ENCODE measurements around the gene SLCO3A1. TPM values are rescaled to one million over a fixed set of nuclear protein-coding genes. Genes with fewer than 3 reads are reported as not detected.
"Not testable (repeated sequence)": the region's sequence is repeated elsewhere in the genome, so short reads cannot be mapped to it uniquely, and the experiment has no call there.

Gene SLCO3A1
- total RNA-seq, 1 donor from 2014 or later, result 42.5 TPM

- H3K4me1 ChIP-seq, result peaks cover 26% of the 10 kb centered on the region
- DNase-seq, result no peak
- no peak overlapping the region for H3K27ac ChIP-seq
- H3K9me3 ChIP-seq, result no peaks in the 10 kb centered on the region
- H3K4me3 ChIP-seq, result no peak overlapping the region
- intact Hi-C loops (cut with DNase I), result no loop called here
- no peaks in the 10 kb centered on the region for H3K36me3 ChIP-seq
- ATAC-seq, result no peak
- H3K27me3 ChIP-seq (ENCODE audit: low read depth), result no peaks in the 10 kb centered on the region
- TF ChIP-seq CTCF (IDR thresholded peaks at IDR 0.05), result no peak
These were observed 107.8 kb downstream of the SLCO3A1 start for GRCh38 chr15:91961357-91961756.

- H3K27me3 ChIP-seq (ENCODE audit: low read depth); H3K9me3 ChIP-seq; DNase-seq; ATAC-seq; H3K27ac ChIP-seq; H3K36me3 ChIP-seq; intact Hi-C loops (cut with DNase I); H3K4me3 ChIP-seq: not testable (repeated sequence)
- peaks cover 38% of the 10 kb centered on the region for H3K4me1 ChIP-seq
These were observed 110.2 kb downstream of the SLCO3A1 start for GRCh38 chr15:91963747-91964146.

DNA sequence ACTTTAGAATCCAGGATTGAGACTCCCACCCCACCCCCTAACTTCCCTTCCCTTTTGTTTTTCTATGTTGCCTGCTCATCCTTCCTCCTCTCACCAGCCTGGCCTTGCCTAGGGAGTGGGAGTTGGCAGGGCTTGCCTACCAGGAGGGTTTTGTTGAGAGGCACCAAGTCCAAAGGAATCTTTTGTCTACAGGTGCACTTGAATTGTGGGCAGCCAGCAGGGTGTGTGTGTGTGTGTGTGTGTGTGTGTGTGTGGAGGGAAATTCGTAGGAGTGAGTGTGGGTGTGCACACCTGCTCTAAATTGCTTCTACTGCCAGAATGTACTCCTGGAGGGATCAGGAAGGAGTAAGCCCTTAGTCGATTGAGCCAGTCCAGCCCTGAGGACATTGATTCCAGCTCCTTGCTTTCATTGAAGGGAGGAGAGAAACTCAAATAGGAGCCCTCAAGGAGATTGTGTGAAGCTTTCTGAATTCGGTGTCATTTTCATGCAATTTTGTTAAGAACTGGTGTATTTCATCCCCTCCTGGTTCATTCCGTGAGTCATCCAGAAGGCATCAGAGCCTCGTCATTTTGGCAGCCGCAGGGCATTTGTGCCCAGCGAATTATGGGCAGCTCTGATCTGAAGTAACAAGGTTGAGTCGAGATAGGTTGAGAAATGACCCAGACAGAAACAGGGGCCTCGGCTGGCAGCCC lies 112.1 kb downstream of the SLCO3A1 start:
- H3K27me3 ChIP-seq (ENCODE audit: low read depth), result no peaks in the 10 kb centered on the region
- ATAC-seq (peak; percentile 33 to 40), DNase-seq (no peak)
- no peak for TF ChIP-seq CTCF (IDR thresholded peaks at IDR 0.05)
- H3K36me3 ChIP-seq, result no peaks in the 10 kb centered on the region
- H3K27ac ChIP-seq, result peak overlapping the region; percentile 18
- intact Hi-C loops (cut with DNase I), result no loop called here
- peaks cover 57% of the 10 kb centered on the region for H3K4me1 ChIP-seq
- H3K9me3 ChIP-seq, result no peaks in the 10 kb centered on the region
- no peak overlapping the region for H3K4me3 ChIP-seq

DNA sequence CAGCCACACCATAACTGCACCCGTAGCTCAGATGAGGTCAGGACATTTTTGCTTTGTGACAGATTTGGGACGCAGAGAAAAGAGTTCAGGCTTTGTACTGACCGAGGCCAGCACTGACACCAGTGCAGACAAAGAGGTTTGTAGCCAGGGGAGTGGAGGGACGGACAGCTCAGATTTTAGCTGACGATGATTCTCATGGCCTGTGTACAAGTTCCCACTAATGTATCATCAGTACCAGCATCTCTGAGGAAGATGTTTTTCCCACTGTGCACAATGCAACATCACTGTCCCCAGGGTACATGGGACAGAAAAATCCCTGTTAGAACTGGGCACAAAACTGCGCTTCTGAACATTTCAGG lies 112.7 kb downstream of the SLCO3A1 start:
- Histone ChIP-seq H3K4me3 (no peak overlapping the region), H3K9me3 (no peaks in the 10 kb centered on the region), H3K36me3 (no peaks in the 10 kb centered on the region), H3K4me1 (peaks cover 58% of the 10 kb centered on the region), H3K27ac (peak overlapping the region; percentile 18), H3K27me3 (ENCODE audit: low read depth) (no peaks in the 10 kb centered on the region)
- no peak for DNase-seq
- intact Hi-C loops (cut with DNase I), result no loop called here
- peak in 1 of 2 donors; percentile 21 for ATAC-seq
- TF ChIP-seq CTCF (IDR thresholded peaks at IDR 0.05), result no peak

- intact Hi-C loops (cut with DNase I), result no loop called here
- H3K9me3 ChIP-seq, result no peaks in the 10 kb centered on the region
- H3K27ac ChIP-seq, result no peak overlapping the region
- no peaks in the 10 kb centered on the region for H3K27me3 ChIP-seq (ENCODE audit: low read depth)
- ATAC-seq (peak in 1 of 2 donors; percentile 46), DNase-seq (no peak)
- peaks cover 47% of the 10 kb centered on the region for H3K4me1 ChIP-seq
- no peak for TF ChIP-seq CTCF (IDR thresholded peaks at IDR 0.05)
- H3K36me3 ChIP-seq, result no peaks in the 10 kb centered on the region
- no peak overlapping the region for H3K4me3 ChIP-seq
These were observed 114.6 kb downstream of the SLCO3A1 start for GRCh38 chr15:91967935-91968606.

DNA sequence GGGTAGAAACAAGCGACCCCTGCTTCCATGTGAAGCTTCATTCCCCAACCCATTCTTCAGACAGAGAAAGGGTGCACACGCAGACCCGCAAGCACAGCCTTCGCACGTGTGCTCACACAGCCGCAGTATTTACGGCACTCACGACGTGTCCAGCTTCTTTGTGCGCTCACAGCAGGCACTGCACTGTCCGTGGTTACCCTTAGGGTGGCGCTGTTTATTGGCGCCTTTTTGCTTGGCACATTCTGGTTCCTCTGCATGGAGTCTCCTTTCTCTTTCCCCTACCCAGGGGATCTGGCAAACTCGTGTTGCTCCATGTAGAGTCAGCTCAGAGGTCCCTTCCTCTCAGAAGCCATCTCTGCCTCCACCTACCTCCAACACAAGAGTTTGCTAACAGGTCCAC lies 115.1 kb downstream of the SLCO3A1 start:
- no peaks in the 10 kb centered on the region for H3K36me3 ChIP-seq
- H3K27me3 ChIP-seq (ENCODE audit: low read depth), result no peaks in the 10 kb centered on the region
- intact Hi-C loops (cut with DNase I), result no loop called here
- peaks cover 41% of the 10 kb centered on the region for H3K4me1 ChIP-seq
- H3K4me3 ChIP-seq, result no peak overlapping the region
- TF ChIP-seq CTCF (IDR thresholded peaks at IDR 0.05), result no peak
- ATAC-seq, result no peak
- no peak overlapping the region for H3K27ac ChIP-seq
- no peak for DNase-seq
- no peaks in the 10 kb centered on the region for H3K9me3 ChIP-seq
